ENCODE results near the gene THBS2.

The THBS2 gene

DNA sequence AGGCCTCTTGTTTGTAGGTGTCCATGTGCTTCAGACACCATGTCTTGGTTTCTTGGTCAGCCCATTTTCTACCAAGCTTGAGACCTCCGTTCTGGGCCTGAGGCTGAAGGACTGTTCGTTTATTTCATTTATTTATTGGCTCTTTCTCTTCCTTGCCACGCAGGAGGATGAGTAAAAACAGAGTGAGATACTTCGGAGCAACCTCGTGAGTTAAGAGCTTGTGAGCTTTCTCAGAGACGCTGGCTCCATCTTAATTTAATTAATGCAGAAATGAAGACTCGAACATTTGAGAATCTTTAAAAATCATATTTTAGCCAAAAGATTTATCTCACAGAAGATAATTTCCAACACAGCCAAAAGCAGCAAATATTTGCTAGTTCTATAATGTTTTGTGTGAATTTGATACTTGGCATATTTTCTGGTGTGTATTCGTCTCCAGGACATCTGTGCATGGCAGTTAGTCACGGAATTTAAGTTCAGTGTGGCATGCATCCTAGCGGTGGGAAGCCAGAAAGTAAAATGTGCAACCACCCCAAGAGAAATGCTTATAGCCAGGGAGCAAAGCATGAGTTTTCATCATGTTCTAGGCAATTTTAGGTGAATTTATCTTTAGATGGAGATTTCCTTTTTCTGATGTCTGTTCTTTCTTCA lies 76.0 kb downstream of the THBS2 start:
- no peak for DNase-seq

DNA sequence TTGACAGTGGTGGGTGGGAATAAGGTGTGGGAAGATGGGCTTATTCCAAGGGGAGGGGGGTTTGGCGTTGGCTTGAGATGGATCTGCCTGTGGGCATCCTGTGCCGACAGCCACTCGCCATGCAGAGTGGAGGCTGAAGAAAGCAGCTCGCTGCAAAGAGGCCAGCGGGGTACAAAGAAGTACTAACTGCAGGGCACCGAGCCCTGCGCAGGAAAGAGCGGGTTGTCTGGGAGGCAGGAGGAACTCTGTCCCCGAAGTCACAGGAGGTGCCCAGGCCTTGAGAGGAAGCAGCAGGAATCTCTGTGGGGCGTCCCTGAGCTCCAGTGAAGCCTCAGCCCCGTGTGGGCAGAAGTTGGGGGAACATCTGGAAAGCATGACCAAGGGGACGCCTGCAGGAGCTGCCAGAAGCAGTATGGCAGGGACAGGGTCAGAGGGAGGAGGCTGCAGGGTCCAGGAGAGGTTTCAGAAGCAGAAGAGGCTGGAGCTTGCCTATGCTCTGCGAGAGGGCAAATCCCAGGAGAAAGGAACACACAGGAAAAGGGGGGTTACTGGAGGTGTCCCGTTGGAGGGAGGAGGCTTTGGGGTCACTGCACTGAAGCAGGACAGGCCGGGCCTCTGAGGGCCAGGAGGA lies 77.2 kb downstream of the THBS2 start:
- DNase-seq: no peak

DNA sequence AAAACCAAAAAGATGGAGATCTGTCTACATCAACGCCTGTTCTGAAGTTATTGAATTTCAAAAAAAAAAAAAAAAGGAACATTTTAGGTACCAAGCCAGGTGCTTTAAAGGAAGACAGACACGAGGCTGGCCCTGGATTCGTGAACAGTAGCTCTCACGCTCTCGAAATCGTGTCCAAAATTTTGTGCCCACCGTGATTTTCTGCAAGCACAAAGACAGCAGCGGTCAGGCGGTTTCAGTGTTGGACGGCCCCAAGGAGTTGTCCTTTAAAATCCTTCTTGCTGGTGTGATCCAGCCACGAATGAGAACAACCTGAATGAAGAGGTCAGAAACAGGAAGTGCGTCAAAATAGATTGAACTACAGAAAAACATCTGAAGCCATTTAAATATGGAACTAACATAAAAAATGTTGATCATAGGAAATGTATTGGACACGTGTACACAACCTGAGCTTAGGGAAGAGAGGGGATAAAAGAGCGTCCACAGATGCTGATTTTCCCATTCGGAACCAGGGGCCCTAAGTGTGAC lies 78.2 kb downstream of the THBS2 start:
- DNase-seq: no peak

DNA sequence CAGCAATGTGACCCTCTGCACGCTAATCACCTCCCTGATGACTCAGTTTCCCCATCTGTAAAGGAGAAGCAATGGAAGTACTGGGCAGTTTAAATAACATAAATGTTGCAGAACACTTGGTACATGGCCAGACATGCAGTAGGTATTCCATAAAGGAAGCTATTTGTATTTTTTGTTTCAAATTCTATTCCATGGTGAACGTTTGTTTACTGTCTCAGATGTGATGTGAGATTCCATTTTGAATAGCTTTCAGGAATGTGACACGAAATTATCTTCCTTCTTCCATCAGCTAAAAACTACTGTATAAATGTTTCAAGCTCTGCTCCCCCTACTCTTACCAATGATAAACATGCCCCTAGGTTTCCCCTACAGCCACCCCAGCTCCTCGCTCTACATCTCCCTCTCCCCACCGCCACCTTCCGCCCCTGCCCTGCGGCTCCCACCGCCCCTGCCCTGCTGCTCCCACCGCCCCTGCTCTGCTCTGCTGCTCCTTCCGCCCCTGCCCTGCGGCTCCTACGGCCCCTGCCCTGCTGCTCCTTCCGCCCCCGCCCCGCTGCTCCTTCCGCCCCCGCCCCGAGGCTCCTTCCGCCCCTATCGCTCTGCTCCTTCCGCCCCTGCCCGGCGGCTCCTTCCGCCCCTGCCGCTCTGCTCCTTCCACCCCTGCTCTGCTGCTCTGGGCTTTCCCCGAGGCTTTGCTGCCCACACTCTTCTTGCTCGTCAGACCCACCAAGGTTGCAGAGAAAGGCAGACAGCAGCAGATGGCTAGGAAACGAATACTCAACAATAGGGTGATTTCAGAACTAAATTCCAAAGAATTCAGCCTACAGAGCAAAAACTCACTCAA lies 78.9 kb downstream of the THBS2 start:
- DNase-seq: no peak

DNA sequence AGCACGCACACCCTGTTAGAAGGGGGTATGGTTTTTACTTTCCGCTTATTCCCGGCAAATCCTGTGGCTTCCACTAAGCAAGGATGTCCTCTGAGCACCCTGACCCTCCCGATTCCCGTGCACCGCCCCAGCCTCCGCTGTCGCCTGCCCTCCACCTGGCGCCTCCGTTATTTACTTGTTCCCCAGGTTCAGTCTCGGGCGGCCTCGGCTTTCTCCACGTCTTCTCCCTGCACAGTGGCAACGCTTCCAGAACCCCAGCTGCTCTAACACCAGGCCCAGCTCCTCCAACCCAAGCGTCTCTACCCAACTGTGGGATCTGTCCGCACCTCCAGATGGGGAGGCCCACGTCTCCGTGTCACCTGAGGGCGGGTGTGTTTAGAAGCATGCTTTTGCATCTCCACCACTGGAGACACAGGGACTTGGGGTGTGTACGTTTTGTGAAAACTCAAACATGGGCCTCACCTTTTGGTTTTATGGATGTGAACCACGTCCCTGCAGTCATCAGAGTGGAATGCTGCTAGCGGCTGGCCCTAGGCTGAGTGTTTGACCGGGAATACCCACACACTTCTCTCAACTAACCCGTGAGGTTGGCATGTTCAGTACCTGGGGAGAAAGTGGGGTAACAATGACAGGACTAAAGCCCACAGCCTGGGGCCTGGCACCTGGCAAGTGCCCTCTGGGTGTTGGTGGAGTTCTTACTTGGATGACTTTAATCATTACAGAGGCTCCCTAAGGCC lies 79.9 kb downstream of the THBS2 start:
- no peak for DNase-seq

DNA sequence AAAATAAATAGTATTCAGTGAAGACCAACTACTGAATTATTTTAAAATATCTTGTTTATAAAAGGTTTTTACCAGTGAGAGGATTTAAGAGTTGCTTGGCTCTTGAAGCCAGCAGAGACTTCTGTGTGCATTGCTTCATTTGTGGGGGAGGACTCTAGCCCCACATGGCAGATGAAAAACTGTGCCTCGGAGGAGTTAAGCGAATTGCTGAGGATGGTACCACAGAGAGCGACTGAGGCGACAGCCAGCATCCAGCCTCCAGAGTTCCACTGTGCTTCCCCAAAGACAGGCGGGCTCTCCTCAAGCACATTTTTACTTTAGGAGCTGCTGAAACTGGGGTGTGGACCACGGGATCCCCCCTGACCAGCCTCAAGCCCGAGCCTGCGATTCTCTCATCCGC lies 80.7 kb downstream of the THBS2 start:
- no peak for DNase-seq

DNA sequence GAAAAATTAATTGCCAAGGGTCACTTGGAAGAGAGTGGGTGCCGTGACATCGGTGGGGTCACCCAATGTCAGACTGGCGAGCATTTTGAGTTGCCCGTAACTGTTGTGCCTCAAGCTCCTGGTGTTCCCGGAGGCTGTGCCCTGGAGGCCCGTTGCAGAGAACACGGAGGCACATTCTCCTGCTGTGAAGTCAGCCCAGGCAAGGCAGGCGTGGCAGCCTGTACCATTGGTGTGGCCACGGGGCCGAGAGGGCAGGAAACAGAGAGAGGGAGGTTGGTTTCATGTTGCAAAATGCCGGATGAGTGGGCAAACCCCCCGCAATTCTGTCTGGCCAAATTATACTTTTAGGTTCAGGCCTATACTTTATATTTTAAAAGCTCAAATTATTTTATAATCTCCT lies 81.2 kb downstream of the THBS2 start:
- no peak for DNase-seq

DNA sequence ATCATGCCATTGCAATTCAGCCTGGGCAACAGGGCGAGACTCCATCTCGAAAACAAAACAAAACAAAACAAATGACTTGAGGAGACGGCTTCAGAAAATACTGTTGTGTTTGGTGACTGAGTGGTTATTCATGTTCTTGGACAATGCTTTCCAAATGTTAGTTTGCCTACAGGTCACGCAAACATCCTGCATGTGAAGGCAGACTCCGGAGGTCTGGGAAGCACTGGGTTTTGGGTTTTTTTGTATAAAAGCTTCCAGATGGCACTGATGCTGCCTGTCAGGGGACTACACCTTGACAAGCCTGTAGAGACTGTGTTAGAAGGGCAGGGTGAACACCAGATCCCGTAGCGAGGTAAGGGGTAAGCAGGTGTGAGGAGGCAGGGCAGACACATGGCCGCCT lies 81.7 kb downstream of the THBS2 start:
- DNase-seq: no peak

DNA sequence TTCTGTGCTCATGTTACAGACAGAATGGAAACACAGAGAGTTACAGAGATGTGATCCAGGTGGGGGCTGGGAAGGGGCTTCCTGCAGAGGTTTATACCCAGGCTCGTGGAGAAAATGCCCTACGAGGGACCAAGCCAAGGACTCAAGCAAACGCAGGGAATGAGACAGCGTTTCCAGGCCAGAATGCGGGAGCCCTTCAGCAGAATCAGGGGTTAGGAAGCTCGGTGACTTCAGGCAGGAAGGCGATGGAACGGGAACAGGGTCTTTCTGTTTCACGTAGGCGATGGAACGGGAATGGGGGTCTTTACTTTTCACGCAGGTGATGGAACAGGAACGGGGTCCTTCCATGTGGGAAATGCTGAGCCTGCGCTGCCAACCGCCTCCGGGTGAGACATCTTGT lies 82.6 kb downstream of the THBS2 start:
- no peak for DNase-seq

DNA sequence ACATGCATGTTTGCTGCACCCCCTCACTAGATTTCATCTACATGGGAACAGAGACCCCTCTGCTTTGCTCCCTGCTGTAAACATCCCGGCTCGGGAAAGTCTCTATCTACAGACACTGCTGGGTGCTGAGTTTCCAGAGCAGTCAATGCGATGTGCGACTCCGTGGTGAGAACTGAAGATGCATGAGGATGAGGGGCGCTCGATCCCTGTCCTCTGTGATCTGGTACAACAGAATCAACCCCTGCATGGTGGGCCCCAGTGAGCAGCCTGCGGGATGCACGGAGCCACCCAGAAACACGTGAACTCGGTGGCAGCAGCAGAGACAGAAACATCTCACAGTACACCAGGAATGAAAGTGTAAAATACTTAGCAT lies 83.1 kb downstream of the THBS2 start:
- no peak for DNase-seq

DNA sequence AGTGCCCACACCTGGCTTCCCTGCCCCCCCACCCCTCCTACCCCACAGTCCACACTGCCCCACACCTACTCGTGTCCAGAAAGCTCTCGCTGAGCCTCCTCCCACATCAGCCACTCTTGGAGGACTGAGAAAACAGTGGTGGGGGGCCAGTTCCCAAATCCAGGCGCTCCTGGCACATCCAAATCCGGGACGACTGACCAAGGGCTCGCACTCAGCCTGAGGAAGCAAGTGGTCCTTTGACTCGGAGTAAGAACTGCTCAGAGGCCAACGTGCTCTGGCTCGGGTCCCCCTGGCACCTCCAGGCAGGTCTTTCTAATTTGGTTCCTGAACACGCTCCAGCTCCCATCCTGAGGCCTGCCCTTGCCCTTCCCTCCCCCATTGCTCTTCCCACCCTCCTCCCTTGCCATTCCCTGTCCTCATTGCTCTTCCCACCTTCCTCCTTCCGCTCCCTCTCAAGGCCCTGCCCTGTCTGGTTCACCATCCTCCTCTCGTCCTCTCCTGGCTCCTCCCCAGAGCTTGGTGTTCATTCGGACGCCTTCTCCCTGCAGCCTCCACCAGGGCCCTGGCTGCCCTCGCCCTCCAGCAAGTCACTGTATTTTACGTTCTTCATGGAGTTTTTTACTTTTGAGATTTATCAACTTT lies 83.6 kb downstream of the THBS2 start:
- no peak for DNase-seq

DNA sequence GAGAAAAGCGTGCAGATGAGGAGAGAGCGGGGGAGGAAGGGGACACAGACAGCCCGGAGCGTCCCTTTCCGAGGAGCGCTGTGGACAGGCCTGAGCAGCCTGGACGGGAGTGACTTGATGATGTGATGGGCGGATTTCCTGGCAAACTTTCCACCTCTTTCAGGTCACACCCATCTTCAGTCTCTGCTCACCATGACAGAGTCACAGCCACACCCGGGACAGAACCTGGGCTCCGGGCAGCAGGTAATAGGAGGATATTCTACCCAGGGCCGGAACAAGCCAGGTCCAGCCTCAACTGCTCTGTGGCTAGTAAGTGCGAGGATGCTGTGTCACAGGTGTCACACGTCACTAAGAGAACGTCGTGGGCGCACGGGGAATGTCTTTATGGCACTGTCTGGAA lies 84.3 kb downstream of the THBS2 start:
- no peak for DNase-seq

DNA sequence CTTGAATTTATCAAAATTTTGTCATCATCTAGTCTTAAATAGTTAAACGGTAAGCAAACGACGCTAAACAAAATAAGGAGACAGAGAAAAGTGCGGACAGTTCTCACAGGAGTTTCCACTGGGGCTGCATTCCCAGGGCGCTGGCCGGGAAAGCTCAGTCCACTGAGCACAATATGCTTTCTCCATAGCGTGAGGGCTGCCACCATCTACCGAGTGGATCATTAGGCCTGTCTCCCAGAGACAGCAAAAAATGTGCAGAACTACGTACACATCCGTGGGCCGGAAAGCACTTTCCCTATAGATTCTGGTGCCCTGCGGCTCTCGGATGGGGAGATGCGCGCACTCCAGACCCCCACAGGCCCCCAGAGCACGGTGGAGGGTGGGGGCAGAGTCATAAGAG lies 84.9 kb downstream of the THBS2 start:
- no peak for DNase-seq

DNA sequence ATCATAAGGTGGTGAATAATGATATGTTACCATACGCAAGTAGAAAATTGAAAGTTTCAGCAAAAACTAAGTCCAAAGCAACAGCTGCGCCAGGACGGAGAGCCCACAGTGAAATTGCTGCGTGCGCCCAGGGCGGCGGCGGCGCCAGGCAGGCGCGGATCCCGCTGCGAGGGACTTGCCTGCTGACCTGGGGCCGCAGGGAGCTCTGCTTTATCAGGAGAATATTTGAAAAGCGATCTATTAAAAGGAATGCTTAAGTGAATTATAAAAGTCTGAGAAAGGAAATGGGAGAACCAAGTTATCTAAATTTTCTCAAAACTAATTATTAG lies 85.4 kb downstream of the THBS2 start:
- no peak for DNase-seq

DNA sequence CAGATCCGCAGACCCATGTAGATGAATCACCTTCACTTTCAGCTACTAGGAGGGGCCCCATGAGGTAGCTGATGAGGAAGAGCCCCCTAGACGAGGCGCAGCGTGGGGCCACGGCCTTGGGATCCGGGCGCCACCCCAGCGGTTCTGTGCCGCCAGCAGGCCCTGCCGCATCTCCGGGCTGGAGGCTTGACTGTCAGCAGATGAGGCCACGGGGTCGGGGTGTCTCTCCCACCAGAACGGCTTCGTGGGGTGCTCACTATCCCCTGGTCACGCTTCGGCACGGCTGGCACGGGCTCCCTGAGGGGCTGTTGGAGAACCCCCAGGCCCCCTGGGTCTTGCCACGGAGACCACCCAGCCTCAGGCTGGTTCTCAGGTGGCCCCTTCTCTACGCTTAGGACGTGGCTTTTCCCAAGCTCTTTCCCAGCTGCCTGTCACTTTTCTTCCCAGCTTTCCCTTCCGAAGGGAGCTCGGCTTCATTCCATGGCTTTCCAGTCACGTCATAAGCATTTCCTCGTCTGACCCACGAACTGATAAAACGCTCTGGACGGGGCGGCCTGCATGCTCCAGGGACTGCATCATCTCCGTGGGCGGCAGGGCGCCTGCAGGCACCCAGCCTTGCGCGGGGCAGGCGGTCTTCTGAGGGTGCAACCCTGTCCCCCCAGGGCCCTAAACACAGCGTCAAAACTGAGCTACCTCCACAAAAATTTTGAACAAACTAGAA lies 85.9 kb downstream of the THBS2 start:
- no peak for DNase-seq

DNA sequence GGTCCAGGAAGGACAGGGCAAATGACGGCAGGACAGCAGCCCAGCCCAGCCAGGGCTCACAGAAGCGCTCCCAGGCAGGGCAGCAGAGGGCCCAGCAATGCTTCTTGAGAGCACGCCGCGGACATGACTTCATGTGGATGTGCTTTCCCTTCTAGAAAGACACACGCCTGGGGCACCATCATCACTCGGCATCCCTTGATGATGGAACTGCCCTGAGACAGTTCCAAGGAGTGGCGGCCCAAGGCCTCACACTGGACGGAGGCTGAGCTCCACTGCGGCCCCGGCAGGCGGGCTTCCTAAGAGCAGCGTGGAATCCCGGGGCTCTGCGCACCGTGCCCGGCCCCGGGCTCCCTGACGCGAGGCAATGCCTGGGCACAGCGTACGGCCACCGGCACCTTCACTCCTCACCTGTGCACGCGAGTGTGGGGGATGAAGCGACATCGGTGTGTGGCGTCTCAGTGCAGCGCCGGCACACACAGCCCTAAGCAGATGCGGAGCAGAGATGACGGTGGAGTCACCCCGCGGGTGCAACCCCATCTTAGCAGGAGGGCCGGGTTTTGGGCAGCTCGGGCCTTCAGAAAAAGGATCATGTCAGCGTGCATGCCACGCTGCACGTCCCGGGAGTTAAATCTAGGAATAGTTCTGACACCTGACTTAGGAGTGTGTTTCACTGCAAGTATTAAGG lies 86.6 kb downstream of the THBS2 start:
- DNase-seq: no peak
